HCT116 (cell line): Measurements from ENCODE around the gene BFSP1.

Experiments used
- CEBPB ChIP-seq: IDR thresholded peaks from 2 replicates; pipeline ENCODE4 v1.6.1; 2012; ENCODE audit warnings: low read depth
- POLR2A ChIP-seq: IDR thresholded peaks from 2 replicates; pipeline ENCODE4 v1.7.0; 2011; ENCODE audit warnings: borderline replicate concordance; ENCODE audit not compliant: insufficient read depth, insufficient read length; ENCODE audit errors: extremely low read depth
- RAD21 ChIP-seq: IDR thresholded peaks from 2 replicates; pipeline ENCODE4 v1.6.1; 2012; ENCODE audit warnings: low read depth, mild to moderate bottlenecking
- SP1 ChIP-seq: IDR thresholded peaks from 2 replicates; pipeline ENCODE4 v1.6.1; 2012; ENCODE audit warnings: low read depth
- YY1 ChIP-seq: IDR thresholded peaks from 2 replicates; pipeline ENCODE4 v1.6.1; 2011; ENCODE audit warnings: low read length, low read depth, moderate library complexity, mild to moderate bottlenecking; ENCODE audit not compliant: insufficient replicate concordance; ENCODE audit errors: extremely low read depth
- TF ChIP-seq, protein P1 (sequence below), 3 experiments: fragments of 200-600 bp in 1 of 3; sonication (generic) in 1 of 3; IDR thresholded peaks in 2 of 3; conservative IDR thresholded peaks in 1 of 3; 2 replicates each; pipeline ENCODE4 v1.5.1; 2012 to 2017; ENCODE audit warnings: low read depth in 2 of 3, low read length in 2 of 3, antibody characterized with exemption in 1 of 3, borderline replicate concordance in 1 of 3, control low read depth in 1 of 3, mild to moderate bottlenecking in 1 of 3, mixed read lengths in 1 of 3, mixed run types in 1 of 3, moderate library complexity in 1 of 3; ENCODE audit not compliant: insufficient read depth in 1 of 3
- TF ChIP-seq, protein P2 (sequence below): IDR thresholded peaks from 2 replicates; pipeline ENCODE4 v1.6.1; 2012
- TF ChIP-seq, protein P3 (sequence below): IDR thresholded peaks from 2 replicates; pipeline ENCODE4 v1.6.1; 2012; ENCODE audit warnings: low read depth

GRCh38 chr20:17566345-17566744 lies 35.2 kb upstream of the BFSP1 start:
- no peak for TF ChIP-seq POLR2A
- no peak for TF ChIP-seq CEBPB
- TF ChIP-seq, protein P1, sequence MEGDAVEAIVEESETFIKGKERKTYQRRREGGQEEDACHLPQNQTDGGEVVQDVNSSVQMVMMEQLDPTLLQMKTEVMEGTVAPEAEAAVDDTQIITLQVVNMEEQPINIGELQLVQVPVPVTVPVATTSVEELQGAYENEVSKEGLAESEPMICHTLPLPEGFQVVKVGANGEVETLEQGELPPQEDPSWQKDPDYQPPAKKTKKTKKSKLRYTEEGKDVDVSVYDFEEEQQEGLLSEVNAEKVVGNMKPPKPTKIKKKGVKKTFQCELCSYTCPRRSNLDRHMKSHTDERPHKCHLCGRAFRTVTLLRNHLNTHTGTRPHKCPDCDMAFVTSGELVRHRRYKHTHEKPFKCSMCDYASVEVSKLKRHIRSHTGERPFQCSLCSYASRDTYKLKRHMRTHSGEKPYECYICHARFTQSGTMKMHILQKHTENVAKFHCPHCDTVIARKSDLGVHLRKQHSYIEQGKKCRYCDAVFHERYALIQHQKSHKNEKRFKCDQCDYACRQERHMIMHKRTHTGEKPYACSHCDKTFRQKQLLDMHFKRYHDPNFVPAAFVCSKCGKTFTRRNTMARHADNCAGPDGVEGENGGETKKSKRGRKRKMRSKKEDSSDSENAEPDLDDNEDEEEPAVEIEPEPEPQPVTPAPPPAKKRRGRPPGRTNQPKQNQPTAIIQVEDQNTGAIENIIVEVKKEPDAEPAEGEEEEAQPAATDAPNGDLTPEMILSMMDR (IDR thresholded peaks at IDR 0.05 in 2 of 3, conservative IDR thresholded peaks at IDR 0.05 in 1 of 3; ENCODE audit: borderline replicate concordance in 1 of 3, insufficient read depth in 1 of 3, low read depth in 2 of 3, low read length in 2 of 3) = no peak
- no peak for TF ChIP-seq YY1
- TF ChIP-seq, protein P2, sequence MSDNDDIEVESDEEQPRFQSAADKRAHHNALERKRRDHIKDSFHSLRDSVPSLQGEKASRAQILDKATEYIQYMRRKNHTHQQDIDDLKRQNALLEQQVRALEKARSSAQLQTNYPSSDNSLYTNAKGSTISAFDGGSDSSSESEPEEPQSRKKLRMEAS = no peak
- TF ChIP-seq RAD21 = no peak
- no peak for TF ChIP-seq SP1
- TF ChIP-seq, protein P3, sequence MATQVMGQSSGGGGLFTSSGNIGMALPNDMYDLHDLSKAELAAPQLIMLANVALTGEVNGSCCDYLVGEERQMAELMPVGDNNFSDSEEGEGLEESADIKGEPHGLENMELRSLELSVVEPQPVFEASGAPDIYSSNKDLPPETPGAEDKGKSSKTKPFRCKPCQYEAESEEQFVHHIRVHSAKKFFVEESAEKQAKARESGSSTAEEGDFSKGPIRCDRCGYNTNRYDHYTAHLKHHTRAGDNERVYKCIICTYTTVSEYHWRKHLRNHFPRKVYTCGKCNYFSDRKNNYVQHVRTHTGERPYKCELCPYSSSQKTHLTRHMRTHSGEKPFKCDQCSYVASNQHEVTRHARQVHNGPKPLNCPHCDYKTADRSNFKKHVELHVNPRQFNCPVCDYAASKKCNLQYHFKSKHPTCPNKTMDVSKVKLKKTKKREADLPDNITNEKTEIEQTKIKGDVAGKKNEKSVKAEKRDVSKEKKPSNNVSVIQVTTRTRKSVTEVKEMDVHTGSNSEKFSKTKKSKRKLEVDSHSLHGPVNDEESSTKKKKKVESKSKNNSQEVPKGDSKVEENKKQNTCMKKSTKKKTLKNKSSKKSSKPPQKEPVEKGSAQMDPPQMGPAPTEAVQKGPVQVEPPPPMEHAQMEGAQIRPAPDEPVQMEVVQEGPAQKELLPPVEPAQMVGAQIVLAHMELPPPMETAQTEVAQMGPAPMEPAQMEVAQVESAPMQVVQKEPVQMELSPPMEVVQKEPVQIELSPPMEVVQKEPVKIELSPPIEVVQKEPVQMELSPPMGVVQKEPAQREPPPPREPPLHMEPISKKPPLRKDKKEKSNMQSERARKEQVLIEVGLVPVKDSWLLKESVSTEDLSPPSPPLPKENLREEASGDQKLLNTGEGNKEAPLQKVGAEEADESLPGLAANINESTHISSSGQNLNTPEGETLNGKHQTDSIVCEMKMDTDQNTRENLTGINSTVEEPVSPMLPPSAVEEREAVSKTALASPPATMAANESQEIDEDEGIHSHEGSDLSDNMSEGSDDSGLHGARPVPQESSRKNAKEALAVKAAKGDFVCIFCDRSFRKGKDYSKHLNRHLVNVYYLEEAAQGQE = no peak
